ENCODE data around the gene RARG.
"Not testable (repeated sequence)": the region's sequence is repeated elsewhere in the genome, so short reads cannot be mapped to it uniquely, and the experiment has no call there.

RARG gene

DNA sequence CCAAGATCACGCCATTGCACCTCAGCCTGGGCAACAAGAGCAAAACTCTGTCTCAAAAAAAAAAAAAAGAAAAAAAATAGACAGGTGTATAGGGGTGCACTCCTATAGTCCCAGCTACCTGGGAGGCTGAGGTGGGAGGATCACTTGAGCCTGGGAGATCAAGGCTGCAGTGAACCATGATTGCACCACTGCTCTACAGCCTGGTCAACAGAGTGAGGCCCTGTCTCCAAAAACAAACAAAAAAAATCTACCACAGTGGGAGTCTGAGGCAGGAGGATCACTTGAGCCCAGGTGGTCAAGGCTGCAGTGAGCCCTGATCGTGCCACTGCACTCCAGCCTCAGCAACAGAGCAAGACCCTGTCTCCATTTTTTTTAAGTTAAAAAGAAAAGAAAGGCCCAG lies 69.0 kb downstream of the RARG start:
- not testable (repeated sequence) for DNase-seq

DNA sequence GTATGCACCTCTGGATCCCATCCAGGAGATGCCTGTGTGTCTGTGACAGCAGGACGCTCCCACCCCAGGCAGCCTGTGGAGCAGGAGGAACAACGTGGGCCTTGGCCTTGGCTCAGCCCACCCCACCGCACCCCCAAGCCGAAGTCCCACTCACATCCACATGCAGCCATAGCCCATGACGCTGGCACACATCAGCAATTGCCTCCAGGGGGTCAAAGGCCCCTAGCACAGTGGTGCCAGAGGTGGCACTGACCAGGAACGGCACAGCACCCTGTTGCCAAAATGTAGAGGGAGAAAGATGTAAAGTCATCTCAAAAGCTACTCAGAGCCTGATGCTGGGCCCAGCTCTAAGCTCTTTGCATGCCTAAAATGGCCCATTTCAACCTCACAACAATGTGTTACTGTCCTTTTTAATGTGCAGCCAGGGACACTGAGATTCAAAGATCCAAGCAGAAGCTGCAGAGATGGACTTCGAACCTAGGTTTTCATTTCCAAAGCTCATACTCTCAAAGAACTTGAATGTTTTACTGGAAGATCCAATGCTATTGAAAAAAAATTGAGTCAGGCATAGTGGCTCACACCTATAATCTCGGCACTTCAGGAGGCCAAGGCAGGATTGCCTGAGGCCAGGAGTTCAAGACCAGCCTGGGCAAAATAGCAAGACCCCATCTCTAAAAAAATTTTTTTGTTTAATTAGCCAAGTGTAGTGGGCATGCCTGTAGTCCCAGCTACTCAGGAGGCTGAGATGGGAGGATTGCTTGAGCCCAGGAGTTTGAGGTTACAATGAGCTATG lies 70.7 kb downstream of the RARG start:
- DNase-seq = no peak

DNA sequence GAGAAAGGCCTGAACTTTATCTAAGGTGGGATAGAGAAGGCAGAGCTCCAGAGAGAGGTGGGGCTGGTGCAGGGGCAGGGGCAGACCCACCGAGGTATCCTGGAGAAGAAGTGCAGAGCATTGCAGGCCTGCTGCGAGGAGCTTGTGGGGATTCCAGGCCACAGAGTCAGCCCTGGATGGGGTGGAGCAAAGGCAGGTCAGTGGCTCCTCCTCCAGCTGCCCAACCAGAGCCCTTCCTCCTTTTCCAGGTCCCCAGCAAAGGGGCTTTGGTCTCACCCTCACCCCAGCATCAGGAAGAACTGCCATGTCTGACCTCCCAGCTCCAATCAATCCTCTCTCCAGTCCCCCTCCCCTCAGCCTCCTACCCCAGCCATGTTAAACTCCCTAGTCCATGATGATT lies 71.3 kb downstream of the RARG start:
- no peak for DNase-seq
